GM12878 (cell line): ENCODE measurements around the gene IFIT2. TPM values are rescaled to one million over a fixed set of nuclear protein-coding genes. Genes with fewer than 3 reads are reported as not detected.

Experiments
- ATAC-seq: fragments of 200-7000 bp; cut with Tn5 transposase; 3 replicates; pipeline ENCODE4 v1.9.1; 2020; ENCODE audit warnings: mild to moderate bottlenecking, moderate library complexity
- BruUV-seq: library from RNA; stranded (reverse); fragments of 400-500 nt; replicated peaks from 2 replicates; lab custom pipeline; 2021; lab: Mats Ljungman, UMichigan
- CTCF ChIA-PET: fragments of 300-600 bp; sonication (Branson Sonifier 250); formaldehyde crosslinking; extraction: SDS; loops from one replicate; lab custom pipeline; 2021; ENCODE audit warnings: inconsistent platforms; lab: Yijun Ruan, JAX
- POLR2A ChIA-PET: fragments of 350-600 bp; formaldehyde crosslinking; extraction: SDS; loops from one replicate; lab custom pipeline; 2021; ENCODE audit warnings: inconsistent platforms; lab: Charles Lee
- RAD21 ChIA-PET: fragments of 300-600 bp; sonication (Branson Sonifier 250); formaldehyde crosslinking; loops from one replicate; lab custom pipeline; 2023; ENCODE audit warnings: antibody characterized with exemption; ENCODE audit not compliant: unreplicated experiment; lab: Charles Lee
- SMC1A ChIA-PET: fragments of 300-600 bp; sonication (Branson Sonifier 250); formaldehyde crosslinking; loops from one replicate; lab custom pipeline; 2023; ENCODE audit not compliant: unreplicated experiment, uncharacterized antibody; lab: Charles Lee
- DNase-seq: peaks from one replicate; pipeline ENCODE4 v3.0.0-alpha.2; 2011; ENCODE audit warnings: low read depth, low spot score
- FAIRE-seq: peaks from 3 replicates; lab custom pipeline; 2011; peaks lifted over from hg19 to GRCh38; lab: Jason Lieb, UNC
- H2AFZ ChIP-seq: 2 replicates; pipeline ENCODE4 v1.6.0; 2011; ENCODE audit warnings: low read depth, low read length, control low read depth; ENCODE audit not compliant: control insufficient read depth
- H3K27ac ChIP-seq: 2 replicates; pipeline ENCODE4 v1.5.1; 2011; ENCODE audit warnings: control low read depth; ENCODE audit not compliant: control insufficient read depth, insufficient read depth
- H3K27me3 ChIP-seq, 2 experiments: replicated peaks in 1 of 2; 2 replicates each; pipeline versions ENCODE4 v1.6.0 to v1.6.1; 2011; ENCODE audit warnings: low read length in 1 of 2; ENCODE audit not compliant: control insufficient read depth in 2 of 2, insufficient read depth in 2 of 2
- H3K36me3 ChIP-seq, 2 experiments: 2 replicates each; pipeline ENCODE4 v1.5.1; 2011; ENCODE audit warnings: low read length in 1 of 2; ENCODE audit not compliant: control insufficient read depth in 2 of 2, insufficient read depth in 2 of 2
- H3K4me1 ChIP-seq: 2 replicates; pipeline ENCODE4 v1.6.1; 2011; ENCODE audit warnings: mild to moderate bottlenecking, low read length, moderate library complexity, mixed read lengths; ENCODE audit not compliant: control insufficient read depth, insufficient read depth
- H3K4me2 ChIP-seq: 2 replicates; pipeline ENCODE4 v1.6.0; 2011; ENCODE audit warnings: control low read depth; ENCODE audit not compliant: control insufficient read depth, insufficient read depth
- H3K4me3 ChIP-seq: fragments of 200-600 bp; sonication (generic); 2 replicates; pipeline ENCODE4 v1.5.1; 2016
- H3K79me2 ChIP-seq: 2 replicates; pipeline ENCODE4 v1.6.0; 2011; ENCODE audit warnings: low read length; ENCODE audit not compliant: control insufficient read depth, insufficient read depth
- H3K9ac ChIP-seq: 2 replicates; pipeline ENCODE4 v1.8.0; 2011; ENCODE audit warnings: low read length, control low read depth, mixed read lengths; ENCODE audit not compliant: control insufficient read depth, insufficient read depth
- H3K9me3 ChIP-seq: replicated peaks from 3 replicates; pipeline ENCODE4 v1.5.1; 2011; ENCODE audit warnings: mild to moderate bottlenecking, low read length; ENCODE audit not compliant: control insufficient read depth, insufficient read depth
- H4K20me1 ChIP-seq: 2 replicates; pipeline ENCODE4 v1.6.0; 2011; ENCODE audit not compliant: control insufficient read depth, insufficient read depth
- CHD1 ChIP-seq: IDR thresholded peaks from 2 replicates; pipeline ENCODE4 v1.6.1; 2012; ENCODE audit warnings: low read depth, low read length, improper control_type of control experiment
- E4F1 ChIP-seq: fragments of 450-650 bp; IDR thresholded peaks from 2 replicates; pipeline ENCODE4 v1.6.1; 2018; ENCODE audit warnings: borderline replicate concordance, mild to moderate bottlenecking; ENCODE audit not compliant: partially characterized antibody
- EED ChIP-seq: sonication (generic); IDR thresholded peaks from 2 replicates; pipeline ENCODE4 v1.6.1; 2016; ENCODE audit warnings: antibody characterized with exemption, low read depth
- MLLT1 ChIP-seq: fragments of 450-650 bp; IDR thresholded peaks from 2 replicates; pipeline ENCODE4 v1.6.1; 2016; ENCODE audit warnings: mild to moderate bottlenecking
- NFXL1 ChIP-seq: fragments of 450-650 bp; IDR thresholded peaks from 2 replicates; pipeline ENCODE4 v1.6.1; 2017; ENCODE audit warnings: antibody characterized with exemption, mild to moderate bottlenecking, borderline replicate concordance
- NFYB ChIP-seq: IDR thresholded peaks from 2 replicates; pipeline ENCODE4 v1.6.1; 2011; ENCODE audit warnings: low read depth, mild to moderate bottlenecking, low read length, improper control_type of control experiment, moderate library complexity; ENCODE audit not compliant: insufficient read depth
- NR2C2 ChIP-seq: IDR thresholded peaks from 2 replicates; pipeline ENCODE4 v1.6.1; 2011; ENCODE audit warnings: borderline replicate concordance, low read depth; ENCODE audit not compliant: control insufficient read depth, insufficient read length
- PAX5 ChIP-seq: IDR thresholded peaks from 2 replicates; pipeline ENCODE4 v1.6.1; 2011; ENCODE audit warnings: low read depth, low read length, borderline replicate concordance
- POLR2AphosphoS2 ChIP-seq: IDR thresholded peaks from 2 replicates; pipeline ENCODE4 v1.6.1; 2011; ENCODE audit warnings: low read depth, mild to moderate bottlenecking, low read length, improper control_type of control experiment, moderate library complexity
- RAD51 ChIP-seq: fragments of 450-650 bp; IDR thresholded peaks from 2 replicates; pipeline ENCODE4 v1.6.1; 2016; ENCODE audit warnings: moderate library complexity, mild to moderate bottlenecking, inconsistent platforms
- RB1 ChIP-seq: fragments of 450-650 bp; formaldehyde crosslinking; IDR thresholded peaks from 2 replicates; pipeline ENCODE4 v1.6.1; 2017; ENCODE audit warnings: mild to moderate bottlenecking, borderline replicate concordance
- SREBF2 ChIP-seq: IDR thresholded peaks from 2 replicates; pipeline ENCODE4 v1.6.1; 2012; ENCODE audit warnings: mild to moderate bottlenecking, low read length
- ZBTB33 ChIP-seq: fragments of 450-650 bp; IDR thresholded peaks from 2 replicates; pipeline ENCODE4 v1.6.1; 2017; ENCODE audit warnings: mild to moderate bottlenecking
- WGBS: methylation state at CpG from one replicate; pipeline ENCODE4 v1.1.6; 2016; ENCODE audit warnings: low lambda C conversion rate; ENCODE audit not compliant: insufficient replicate concordance, insufficient coverage; ENCODE audit errors: missing lambda C conversion rate; 5-methylcytosine and 5-hydroxymethylcytosine counted together
- in situ Hi-C: fragments of 300-500 bp; cut with MboI; formaldehyde crosslinking; loops from 9 replicates; pipeline ENCODE4 v1.14.3; 2018; ENCODE audit warnings: mixed read lengths
- intact Hi-C: fragments of 100-400 bp; cut with micrococcal nuclease; formaldehyde crosslinking; loops from one replicate; pipeline ENCODE4 v1.14.2; 2022; ENCODE audit not compliant: unreplicated experiment
- polyA plus RNA-seq, 11 experiments: library from polyadenylated mRNA; depleted of rRNA in 4 of 11; unstranded in 6 of 11; stranded (reverse) in 5 of 11; fragments of >200 nt; fragmentation: Nextera tagmentation in 4 of 11; fragmentation: Illumina TruSeq in 1 of 11; extraction: Ambion mirVana in 4 of 11; extraction: Trizol in 1 of 11; gene quantifications; 1 replicate in 1 of 11; 2 replicates in 10 of 11; pipeline versions ENCODE4 v1.2.1 to v1.2.3, GENCODE V29; 2011 to 2016; ENCODE audit warnings: inconsistent platforms in 2 of 11, missing spikeins in 2 of 11, low read depth in 1 of 11
- total RNA-seq, 4 experiments: library from RNA; depleted of rRNA in 3 of 4; stranded (reverse); fragments of >200 nt in 3 of 4; fragmentation: Illumina TruSeq in 1 of 4; extraction: Trizol in 1 of 4; gene quantifications; 2 replicates each; pipeline versions ENCODE4 v1.2.1 to v1.2.3, GENCODE V29; 2013 to 2021
- TF ChIP-seq, protein P1 (sequence below): fragments of 150-350 bp; IDR thresholded peaks from 2 replicates; pipeline ENCODE4 v1.6.1; 2016; ENCODE audit warnings: low read depth, low read length

Gene IFIT2
- total and polyA plus RNA-seq, 10 of the 15 experiments (the other 5 are each of a cell fraction or from before 2014, with no cell fraction given): 5.2 to 14.8 (median 9.7) TPM

- Histone ChIP-seq H3K4me3 (no peak overlapping the region), H3K4me1 (peaks cover 16% of the 10 kb centered on the region), H3K36me3 (no peaks in the 10 kb centered on the region), H3K79me2 (peaks cover 9% of the 10 kb centered on the region), H3K9me3 (no peaks in the 10 kb centered on the region), H4K20me1 (no peaks in the 10 kb centered on the region), H3K9ac (no peak overlapping the region), H2AFZ (no peak overlapping the region), H3K27ac (no peak overlapping the region), H3K27me3 (no peaks in the 10 kb centered on the region), H3K4me2 (no peak overlapping the region)
- DNase-seq (no peak), ATAC-seq (no peak), FAIRE-seq (no peak)
- RAD21 ChIA-PET: interaction anchor here (4.0 kb wide), 1 partner anchor 70 kb away, joined by 31 read pairs; no protein-coding TSS in a partner anchor
- intact Hi-C loops: no loop called here
- CTCF ChIA-PET: no interaction called here
- in situ Hi-C loops: no loop called here
- 98% methylated on average over 5 of the region's 5 CpGs for WGBS
- BruUV-seq: no TSS peak
- SMC1A ChIA-PET: interaction anchor here (1.7 to 4.4 kb wide), 2 partner anchors 34 to 71 kb away, joined by 6 to 60 read pairs; no protein-coding TSS in a partner anchor
- POLR2A ChIA-PET: no interaction called here
- TF ChIP-seq NR2C2 (no peak), RB1 (no peak), NFXL1 (no peak), RAD51 (no peak), PAX5 (no peak), EED (no peak), NFYB (no peak), CHD1 (no peak), POLR2AphosphoS2 (no peak), MLLT1 (no peak), ZBTB33 (no peak), E4F1 (no peak), SREBF2 (no peak)
- TF ChIP-seq, protein P1, sequence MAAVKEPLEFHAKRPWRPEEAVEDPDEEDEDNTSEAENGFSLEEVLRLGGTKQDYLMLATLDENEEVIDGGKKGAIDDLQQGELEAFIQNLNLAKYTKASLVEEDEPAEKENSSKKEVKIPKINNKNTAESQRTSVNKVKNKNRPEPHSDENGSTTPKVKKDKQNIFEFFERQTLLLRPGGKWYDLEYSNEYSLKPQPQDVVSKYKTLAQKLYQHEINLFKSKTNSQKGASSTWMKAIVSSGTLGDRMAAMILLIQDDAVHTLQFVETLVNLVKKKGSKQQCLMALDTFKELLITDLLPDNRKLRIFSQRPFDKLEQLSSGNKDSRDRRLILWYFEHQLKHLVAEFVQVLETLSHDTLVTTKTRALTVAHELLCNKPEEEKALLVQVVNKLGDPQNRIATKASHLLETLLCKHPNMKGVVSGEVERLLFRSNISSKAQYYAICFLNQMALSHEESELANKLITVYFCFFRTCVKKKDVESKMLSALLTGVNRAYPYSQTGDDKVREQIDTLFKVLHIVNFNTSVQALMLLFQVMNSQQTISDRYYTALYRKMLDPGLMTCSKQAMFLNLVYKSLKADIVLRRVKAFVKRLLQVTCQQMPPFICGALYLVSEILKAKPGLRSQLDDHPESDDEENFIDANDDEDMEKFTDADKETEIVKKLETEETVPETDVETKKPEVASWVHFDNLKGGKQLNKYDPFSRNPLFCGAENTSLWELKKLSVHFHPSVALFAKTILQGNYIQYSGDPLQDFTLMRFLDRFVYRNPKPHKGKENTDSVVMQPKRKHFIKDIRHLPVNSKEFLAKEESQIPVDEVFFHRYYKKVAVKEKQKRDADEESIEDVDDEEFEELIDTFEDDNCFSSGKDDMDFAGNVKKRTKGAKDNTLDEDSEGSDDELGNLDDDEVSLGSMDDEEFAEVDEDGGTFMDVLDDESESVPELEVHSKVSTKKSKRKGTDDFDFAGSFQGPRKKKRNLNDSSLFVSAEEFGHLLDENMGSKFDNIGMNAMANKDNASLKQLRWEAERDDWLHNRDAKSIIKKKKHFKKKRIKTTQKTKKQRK: no peak
Observed at GRCh38 chr10:89297791-89298190, 4.1 kb upstream of the IFIT2 start.
